Measurements from ENCODE around the gene MAP3K13. TPM values are rescaled to one million over a fixed set of nuclear protein-coding genes. Genes with fewer than 3 reads are reported as not detected.

MAP3K13 gene
- total RNA-seq, 1 donor: 16.3 TPM

- H3K27me3 ChIP-seq (ENCODE audit: insufficient read depth, low read length): peaks cover 4% of the 10 kb centered on the region
- no peaks in the 10 kb centered on the region for H3K9me3 ChIP-seq (ENCODE audit: low read depth, low read length)
- H3K79me2 ChIP-seq (ENCODE audit: insufficient read depth, low read length): no peaks in the 10 kb centered on the region
- no peak for DNase-seq (ENCODE audit: insufficient read length, low spot score, missing footprints)
- H3K36me3 ChIP-seq (ENCODE audit: insufficient read depth, low read length): no peaks in the 10 kb centered on the region
- H2AFZ ChIP-seq (ENCODE audit: low read length): no peak overlapping the region
- H3K27ac ChIP-seq (ENCODE audit: low read depth, low read length): no peak overlapping the region
- H3K4me2 ChIP-seq (ENCODE audit: insufficient read depth, low read length): no peak overlapping the region
- TF ChIP-seq CTCF (IDR thresholded peaks at IDR 0.05; ENCODE audit: extremely low read depth, low read depth, low read length): no peak
- H3K4me3 ChIP-seq (ENCODE audit: insufficient read depth, low read length): no peak overlapping the region
- H4K20me1 ChIP-seq (ENCODE audit: insufficient read depth, low read length): no peaks in the 10 kb centered on the region
- H3K4me1 ChIP-seq (ENCODE audit: insufficient read depth, low read length): no peaks in the 10 kb centered on the region
These were observed 163.5 kb downstream of the MAP3K13 start for GRCh38 chr3:185526349-185526951.

- Histone ChIP-seq H3K27ac (ENCODE audit: low read depth, low read length) (no peak overlapping the region), H3K79me2 (ENCODE audit: insufficient read depth, low read length) (no peaks in the 10 kb centered on the region), H3K4me3 (ENCODE audit: insufficient read depth, low read length) (no peak overlapping the region), H3K27me3 (ENCODE audit: insufficient read depth, low read length) (no peaks in the 10 kb centered on the region), H3K4me1 (ENCODE audit: insufficient read depth, low read length) (no peaks in the 10 kb centered on the region), H4K20me1 (ENCODE audit: insufficient read depth, low read length) (no peaks in the 10 kb centered on the region), H3K4me2 (ENCODE audit: insufficient read depth, low read length) (no peak overlapping the region), H3K36me3 (ENCODE audit: insufficient read depth, low read length) (no peaks in the 10 kb centered on the region), H3K9me3 (ENCODE audit: low read depth, low read length) (no peaks in the 10 kb centered on the region), H2AFZ (ENCODE audit: low read length) (no peak overlapping the region)
- DNase-seq (ENCODE audit: insufficient read length, low spot score, missing footprints): peak; percentile 21
- no peak for TF ChIP-seq CTCF (IDR thresholded peaks at IDR 0.05; ENCODE audit: extremely low read depth, low read depth, low read length)
These were observed 164.4 kb downstream of the MAP3K13 start for GRCh38 chr3:185527364-185527763.

GRCh38 chr3:185528532-185528931, 165.6 kb downstream of the MAP3K13 start:
- Histone ChIP-seq H3K27ac (ENCODE audit: low read depth, low read length) (no peak overlapping the region), H3K36me3 (ENCODE audit: insufficient read depth, low read length) (no peaks in the 10 kb centered on the region), H3K27me3 (ENCODE audit: insufficient read depth, low read length) (no peaks in the 10 kb centered on the region), H3K9me3 (ENCODE audit: low read depth, low read length) (no peaks in the 10 kb centered on the region), H2AFZ (ENCODE audit: low read length) (no peak overlapping the region), H4K20me1 (ENCODE audit: insufficient read depth, low read length) (no peaks in the 10 kb centered on the region), H3K4me2 (ENCODE audit: insufficient read depth, low read length) (no peak overlapping the region), H3K79me2 (ENCODE audit: insufficient read depth, low read length) (no peaks in the 10 kb centered on the region), H3K4me3 (ENCODE audit: insufficient read depth, low read length) (no peak overlapping the region), H3K4me1 (ENCODE audit: insufficient read depth, low read length) (no peaks in the 10 kb centered on the region)
- no peak for DNase-seq (ENCODE audit: insufficient read length, low spot score, missing footprints)
- no peak for TF ChIP-seq CTCF (IDR thresholded peaks at IDR 0.05; ENCODE audit: extremely low read depth, low read depth, low read length)

GRCh38 chr3:185530856-185531255, 167.9 kb downstream of the MAP3K13 start:
- Histone ChIP-seq H3K4me1 (ENCODE audit: insufficient read depth, low read length) (no peaks in the 10 kb centered on the region), H3K9me3 (ENCODE audit: low read depth, low read length) (no peaks in the 10 kb centered on the region), H4K20me1 (ENCODE audit: insufficient read depth, low read length) (no peaks in the 10 kb centered on the region), H3K4me2 (ENCODE audit: insufficient read depth, low read length) (no peak overlapping the region), H3K79me2 (ENCODE audit: insufficient read depth, low read length) (no peaks in the 10 kb centered on the region), H3K27me3 (ENCODE audit: insufficient read depth, low read length) (no peaks in the 10 kb centered on the region), H3K27ac (ENCODE audit: low read depth, low read length) (no peak overlapping the region), H3K36me3 (ENCODE audit: insufficient read depth, low read length) (no peaks in the 10 kb centered on the region), H3K4me3 (ENCODE audit: insufficient read depth, low read length) (no peak overlapping the region), H2AFZ (ENCODE audit: low read length) (no peak overlapping the region)
- DNase-seq (ENCODE audit: insufficient read length, low spot score, missing footprints): no peak
- TF ChIP-seq CTCF (IDR thresholded peaks at IDR 0.05; ENCODE audit: extremely low read depth, low read depth, low read length): no peak

Data from osteoblast (primary cell).